HEK293 (cell line): Measurements from ENCODE around the gene ARPC4.

Source experiments
- CTCF ChIP-seq: fragments of 450-650 bp; formaldehyde crosslinking; IDR thresholded peaks from 2 replicates; pipeline ENCODE4 v1.5.1; 2016; ENCODE audit warnings: missing biosample characterization, missing genetic modification characterization
- YY1 ChIP-seq: fragments of 450-650 bp; formaldehyde crosslinking; IDR thresholded peaks from 2 replicates; pipeline ENCODE4 v1.5.1; 2018; ENCODE audit warnings: missing biosample characterization, missing genetic modification characterization
- ZBTB21 ChIP-seq: fragments of 450-650 bp; formaldehyde crosslinking; IDR thresholded peaks from 2 replicates; pipeline ENCODE4 v1.5.1; 2017; ENCODE audit warnings: missing biosample characterization, missing genetic modification characterization
- ZBTB7A ChIP-seq: fragments of 450-650 bp; formaldehyde crosslinking; IDR thresholded peaks from 2 replicates; pipeline ENCODE4 v1.5.1; 2016; ENCODE audit warnings: low read depth, missing biosample characterization, missing genetic modification characterization
- ZNF221 ChIP-seq: fragments of 450-650 bp; formaldehyde crosslinking; IDR thresholded peaks from 2 replicates; pipeline ENCODE4 v1.5.1; 2017; ENCODE audit warnings: missing biosample characterization, missing genetic modification characterization, borderline replicate concordance
- ZNF280D ChIP-seq: fragments of 450-650 bp; formaldehyde crosslinking; IDR thresholded peaks from 2 replicates; pipeline ENCODE4 v1.5.1; 2016; ENCODE audit warnings: missing biosample characterization, missing genetic modification characterization
- TF ChIP-seq, protein P1 (sequence below): fragments of 450-650 bp; formaldehyde crosslinking; IDR thresholded peaks from 2 replicates; pipeline ENCODE4 v1.5.1; 2016; ENCODE audit warnings: missing biosample characterization, missing genetic modification characterization, low read depth

DNA sequence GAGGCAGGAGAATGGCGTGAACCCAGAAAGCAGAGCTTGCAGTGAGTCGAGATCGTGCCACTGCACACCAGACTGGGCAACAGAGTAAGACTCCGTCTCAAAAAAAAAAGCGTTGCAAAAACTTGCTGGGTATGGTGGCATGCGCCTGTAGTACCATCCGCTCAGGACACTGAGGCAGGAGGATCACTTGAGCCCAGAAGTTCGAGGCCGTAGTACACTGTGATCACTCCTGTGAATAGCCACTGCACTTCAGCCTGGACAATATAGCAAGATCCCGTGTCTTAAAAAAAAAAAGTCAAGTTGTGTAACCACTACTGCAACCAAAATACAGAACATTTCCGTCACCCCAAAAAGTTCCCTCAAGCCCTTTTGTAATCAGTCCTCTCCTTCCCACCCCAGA is 1.5 kb downstream of the ARPC4 start:
- TF ChIP-seq ZBTB21, result no peak
- TF ChIP-seq ZBTB7A (tag by site-specific recombination), result no peak
- TF ChIP-seq, protein P1, sequence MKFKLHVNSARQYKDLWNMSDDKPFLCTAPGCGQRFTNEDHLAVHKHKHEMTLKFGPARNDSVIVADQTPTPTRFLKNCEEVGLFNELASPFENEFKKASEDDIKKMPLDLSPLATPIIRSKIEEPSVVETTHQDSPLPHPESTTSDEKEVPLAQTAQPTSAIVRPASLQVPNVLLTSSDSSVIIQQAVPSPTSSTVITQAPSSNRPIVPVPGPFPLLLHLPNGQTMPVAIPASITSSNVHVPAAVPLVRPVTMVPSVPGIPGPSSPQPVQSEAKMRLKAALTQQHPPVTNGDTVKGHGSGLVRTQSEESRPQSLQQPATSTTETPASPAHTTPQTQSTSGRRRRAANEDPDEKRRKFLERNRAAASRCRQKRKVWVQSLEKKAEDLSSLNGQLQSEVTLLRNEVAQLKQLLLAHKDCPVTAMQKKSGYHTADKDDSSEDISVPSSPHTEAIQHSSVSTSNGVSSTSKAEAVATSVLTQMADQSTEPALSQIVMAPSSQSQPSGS, result no peak
- no peak for TF ChIP-seq CTCF (tag by site-specific recombination)
- no peak for TF ChIP-seq YY1 (tag by site-specific recombination)
- TF ChIP-seq ZNF280D (tag by site-specific recombination), result no peak
- no peak for TF ChIP-seq ZNF221 (tag by site-specific recombination)
